Mesendoderm (in vitro differentiated cells): ENCODE results near the gene IGFL2. TPM values are rescaled to one million over a fixed set of nuclear protein-coding genes. Genes with fewer than 3 reads are reported as not detected.
"Not testable (repeated sequence)": the region's sequence is repeated elsewhere in the genome, so short reads cannot be mapped to it uniquely, and the experiment has no call there.

ENCODE experiments used
- DNase-seq: peaks from one replicate; pipeline ENCODE4 v3.0.0; 2013
- H2AK5ac ChIP-seq: 2 replicates; pipeline ENCODE4 v1.6.1; 2013; ENCODE audit warnings: low read length, inconsistent platforms
- H2BK120ac ChIP-seq: 2 replicates; pipeline ENCODE4 v1.6.1; 2013; ENCODE audit warnings: low read depth, mild to moderate bottlenecking, low read length, moderate library complexity, mixed read lengths
- H2BK15ac ChIP-seq: replicated peaks from 2 replicates; pipeline ENCODE4 v1.6.1; 2013; ENCODE audit warnings: low read depth, mild to moderate bottlenecking, moderate library complexity
- H2BK5ac ChIP-seq: 2 replicates; pipeline ENCODE4 v1.6.1; 2013; ENCODE audit warnings: low read length, inconsistent platforms
- H3K18ac ChIP-seq: 2 replicates; pipeline ENCODE4 v1.6.1; 2013; ENCODE audit warnings: mild to moderate bottlenecking, low read length, mixed read lengths
- H3K23ac ChIP-seq: one replicate; pipeline ENCODE4 v1.6.1; 2013; ENCODE audit warnings: low read length
- H3K27ac ChIP-seq: 2 replicates; pipeline ENCODE4 v1.5.1; 2013; ENCODE audit warnings: low read depth, mild to moderate bottlenecking, inconsistent platforms, low read length, moderate library complexity
- H3K27me3 ChIP-seq: 2 replicates; pipeline ENCODE4 v1.6.1; 2013; ENCODE audit warnings: low read length, control low read depth, mild to moderate bottlenecking, inconsistent platforms; ENCODE audit not compliant: insufficient read depth, poor library complexity
- H3K36me3 ChIP-seq: 2 replicates; pipeline ENCODE4 v1.6.1; 2013; ENCODE audit warnings: low read length, inconsistent platforms; ENCODE audit not compliant: control insufficient read depth, insufficient read depth
- H3K4ac ChIP-seq: one replicate; pipeline ENCODE4 v1.6.1; 2013; ENCODE audit warnings: low read depth, mild to moderate bottlenecking, low read length, moderate library complexity
- H3K4me1 ChIP-seq: 2 replicates; pipeline ENCODE4 v1.6.1; 2013; ENCODE audit warnings: low read depth, low read length, inconsistent platforms; ENCODE audit not compliant: control insufficient read depth
- H3K4me2 ChIP-seq: 2 replicates; pipeline ENCODE4 v1.6.1; 2013; ENCODE audit warnings: low read length
- H3K4me3 ChIP-seq: 2 replicates; pipeline ENCODE4 v1.5.1; 2013; ENCODE audit warnings: mild to moderate bottlenecking, low read length
- H3K56ac ChIP-seq: one replicate; pipeline ENCODE4 v1.6.1; 2013; ENCODE audit warnings: low read length
- H3K79me1 ChIP-seq: 2 replicates; pipeline ENCODE4 v1.6.1; 2013; ENCODE audit warnings: low read length, inconsistent platforms
- H3K79me2 ChIP-seq: 2 replicates; pipeline ENCODE4 v1.6.1; 2013; ENCODE audit warnings: mild to moderate bottlenecking, low read length; ENCODE audit not compliant: control insufficient read depth, insufficient read depth
- H3K9ac ChIP-seq: 2 replicates; pipeline ENCODE4 v1.6.1; 2013; ENCODE audit warnings: low read length, inconsistent platforms
- H4K5ac ChIP-seq: one replicate; pipeline ENCODE4 v1.6.1; 2013; ENCODE audit warnings: low read length
- H4K8ac ChIP-seq: one replicate; pipeline ENCODE4 v1.6.1; 2013; ENCODE audit warnings: low read depth, mild to moderate bottlenecking, control low read depth, low read length, moderate library complexity
- WGBS: extraction: QIAGEN DNeasy Blood & Tissue Kit; methylation state at CpG from one replicate; pipeline ENCODE4 v1.1.7; 2013; ENCODE audit warnings: low lambda C conversion rate, missing lambda C conversion rate; ENCODE audit not compliant: insufficient coverage; ENCODE audit errors: extremely low coverage; 5-methylcytosine and 5-hydroxymethylcytosine counted together
- polyA plus RNA-seq, 2 experiments: library from polyadenylated mRNA; stranded (reverse); fragments of 200-250 nt; gene quantifications; one replicate each; pipeline ENCODE4 v1.2.3, GENCODE V29; 2013

The IGFL2 gene
- 0.08 TPM for polyA plus RNA-seq (2013, experiment 1 of 2)
- polyA plus RNA-seq (2013, experiment 2 of 2) = 0.07 TPM

DNA sequence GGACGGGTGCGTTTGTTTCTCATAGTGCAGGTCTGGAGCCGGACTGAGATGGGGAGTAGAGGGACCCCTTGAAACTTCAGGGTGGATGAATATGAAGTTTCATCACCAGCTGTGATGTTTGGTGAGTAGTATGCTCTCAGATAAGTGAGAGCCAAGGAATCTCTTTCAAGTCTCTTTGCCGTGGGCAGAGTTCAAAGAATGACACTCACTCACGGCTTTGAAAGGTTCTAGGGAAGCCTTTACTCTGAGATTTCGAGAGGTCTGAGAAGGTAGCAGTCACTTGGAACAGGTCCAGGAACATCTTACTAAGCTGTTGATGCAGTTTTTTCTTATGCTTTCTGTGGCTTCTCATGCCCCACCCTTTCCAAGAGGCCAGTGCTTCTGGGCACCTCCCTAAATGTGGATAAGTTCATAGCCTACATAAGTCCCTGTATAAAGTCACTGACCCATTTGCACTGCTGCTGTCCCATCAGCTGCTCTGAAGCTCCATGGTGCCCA lies at the start of gene IGFL2:
Gene IGFL2, plus strand, starts transcription at position 448 of the 498 bp plus-strand sequence. Its CDS starts 41 bp downstream, at position 489.
- no peak for DNase-seq
- Histone ChIP-seq H3K4me2 (no peak within 1 kb of the TSS), H2BK120ac (no peak within 1 kb of the TSS), H3K56ac (no peak within 1 kb of the TSS), H3K4ac (no peak within 1 kb of the TSS), H3K23ac (no peak within 1 kb of the TSS), H3K27me3 (no peaks in the 10 kb centered on the region), H3K79me1 (no peaks in the 10 kb centered on the region), H4K8ac (no peak within 1 kb of the TSS), H3K4me3 (no peak within 1 kb of the TSS), H2BK15ac (no peak within 1 kb of the TSS), H3K36me3 (no peaks in the 10 kb centered on the region), H3K27ac (no peak within 1 kb of the TSS), H4K5ac (no peak within 1 kb of the TSS), H3K18ac (no peak within 1 kb of the TSS), H3K9ac (no peak within 1 kb of the TSS), H3K79me2 (no peaks in the 10 kb centered on the region), H2AK5ac (no peak within 1 kb of the TSS), H2BK5ac (no peak within 1 kb of the TSS), H3K4me1 (no peaks in the 10 kb centered on the region)
- no CpG with 5 or more reads among the region's 6 CpGs for WGBS

- no peak overlapping the region for H3K9ac ChIP-seq
- peaks cover 7% of the 10 kb centered on the region for H3K4me1 ChIP-seq
- H3K4ac ChIP-seq = no peak overlapping the region
- no peak overlapping the region for H3K4me2 ChIP-seq
- H2BK15ac ChIP-seq = no peak overlapping the region
- no peak overlapping the region for H4K8ac ChIP-seq
- no peak overlapping the region for H2BK5ac ChIP-seq
- no peak overlapping the region for H3K4me3 ChIP-seq
- no peaks in the 10 kb centered on the region for H3K79me1 ChIP-seq
- no peak overlapping the region for H3K18ac ChIP-seq
- H3K23ac ChIP-seq = no peak overlapping the region
- H3K36me3 ChIP-seq = no peaks in the 10 kb centered on the region
- no peaks in the 10 kb centered on the region for H3K79me2 ChIP-seq
- H3K27me3 ChIP-seq = no peaks in the 10 kb centered on the region
- H3K56ac ChIP-seq = no peak overlapping the region
- no peak overlapping the region for H4K5ac ChIP-seq
- WGBS = no CpG with 5 or more reads among the region's 1 CpG
- no peak overlapping the region for H2BK120ac ChIP-seq
- no peak overlapping the region for H3K27ac ChIP-seq
- DNase-seq = peak; percentile 51
- H2AK5ac ChIP-seq = no peak overlapping the region
These were observed 47.7 kb upstream of the IGFL2 start for GRCh38 chr19:46100344-46100743.

DNA sequence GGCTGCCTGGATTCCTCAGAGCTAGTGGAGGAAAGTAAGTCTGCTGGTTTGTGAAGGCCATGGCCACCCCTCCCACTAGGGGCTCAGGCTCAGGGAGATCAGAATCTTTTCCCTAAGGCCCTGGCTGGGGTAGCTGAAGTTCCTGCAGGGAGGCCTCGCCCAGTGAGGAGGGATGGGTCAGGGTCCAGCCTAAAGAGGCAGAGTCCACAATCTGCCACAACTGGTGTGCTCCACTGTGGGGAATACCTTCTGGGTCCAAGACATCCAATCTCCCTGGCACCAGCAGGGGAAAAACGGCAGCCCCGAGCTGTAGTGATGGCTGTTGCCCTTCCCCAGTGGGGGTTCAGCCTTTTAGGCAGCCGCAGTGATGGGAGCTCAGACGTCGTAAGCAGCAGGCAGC lies 46.7 kb upstream of the IGFL2 start:
- no peak overlapping the region for H2BK15ac ChIP-seq
- H3K4me3 ChIP-seq = no peak overlapping the region
- H4K5ac ChIP-seq = no peak overlapping the region
- H3K56ac ChIP-seq = peak overlapping the region; percentile 67
- no peak overlapping the region for H4K8ac ChIP-seq
- no peaks in the 10 kb centered on the region for H3K36me3 ChIP-seq
- no peaks in the 10 kb centered on the region for H3K27me3 ChIP-seq
- no peak overlapping the region for H3K23ac ChIP-seq
- peaks cover 7% of the 10 kb centered on the region for H3K4me1 ChIP-seq
- H3K18ac ChIP-seq = no peak overlapping the region
- no peak for DNase-seq
- peak overlapping the region; percentile 6 for H2BK5ac ChIP-seq
- H2BK120ac ChIP-seq = no peak overlapping the region
- no peak overlapping the region for H3K4ac ChIP-seq
- no peak overlapping the region for H3K4me2 ChIP-seq
- no peak overlapping the region for H3K27ac ChIP-seq
- WGBS = no CpG with 5 or more reads among the region's 6 CpGs
- no peaks in the 10 kb centered on the region for H3K79me1 ChIP-seq
- H3K9ac ChIP-seq = no peak overlapping the region
- H3K79me2 ChIP-seq = no peaks in the 10 kb centered on the region
- H2AK5ac ChIP-seq = no peak overlapping the region

- not testable (repeated sequence) for H3K18ac ChIP-seq, H3K27ac ChIP-seq, H3K4ac ChIP-seq, H2AK5ac ChIP-seq, H3K56ac ChIP-seq, H3K27me3 ChIP-seq, H3K79me1 ChIP-seq, H3K4me1 ChIP-seq, H3K36me3 ChIP-seq, H4K5ac ChIP-seq, DNase-seq, H2BK5ac ChIP-seq, H4K8ac ChIP-seq, H2BK15ac ChIP-seq, H3K9ac ChIP-seq, H2BK120ac ChIP-seq, H3K79me2 ChIP-seq, H3K4me3 ChIP-seq, H3K23ac ChIP-seq, H3K4me2 ChIP-seq
- WGBS = no CpG with 5 or more reads among the region's 7 CpGs
These were observed 45.7 kb upstream of the IGFL2 start for GRCh38 chr19:46102333-46102732.

- no peak overlapping the region for H3K4ac ChIP-seq
- H3K79me2 ChIP-seq = no peaks in the 10 kb centered on the region
- H4K8ac ChIP-seq = no peak overlapping the region
- no peak overlapping the region for H3K4me3 ChIP-seq
- H3K4me2 ChIP-seq = no peak overlapping the region
- H3K18ac ChIP-seq = no peak overlapping the region
- no peaks in the 10 kb centered on the region for H3K27me3 ChIP-seq
- H3K79me1 ChIP-seq = no peaks in the 10 kb centered on the region
- no peak overlapping the region for H3K23ac ChIP-seq
- no peaks in the 10 kb centered on the region for H3K36me3 ChIP-seq
- no peak overlapping the region for H2BK120ac ChIP-seq
- no peak overlapping the region for H2AK5ac ChIP-seq
- no peak overlapping the region for H3K56ac ChIP-seq
- no peak overlapping the region for H4K5ac ChIP-seq
- no peaks in the 10 kb centered on the region for H3K4me1 ChIP-seq
- H3K9ac ChIP-seq = no peak overlapping the region
- WGBS = no CpG with 5 or more reads among the region's 6 CpGs
- no peak for DNase-seq
- no peak overlapping the region for H2BK5ac ChIP-seq
- no peak overlapping the region for H2BK15ac ChIP-seq
- no peak overlapping the region for H3K27ac ChIP-seq
These were observed 40.7 kb upstream of the IGFL2 start for GRCh38 chr19:46107371-46107770.

- Histone ChIP-seq H3K18ac (no peak overlapping the region), H2AK5ac (no peak overlapping the region), H4K5ac (no peak overlapping the region), H3K9ac (no peak overlapping the region), H3K79me1 (no peaks in the 10 kb centered on the region), H3K36me3 (no peaks in the 10 kb centered on the region), H3K56ac (no peak overlapping the region), H2BK15ac (no peak overlapping the region), H3K23ac (no peak overlapping the region), H3K4me1 (no peaks in the 10 kb centered on the region), H3K27ac (no peak overlapping the region), H3K4me3 (no peak overlapping the region), H3K4me2 (no peak overlapping the region), H3K4ac (no peak overlapping the region), H2BK5ac (no peak overlapping the region), H4K8ac (no peak overlapping the region), H2BK120ac (no peak overlapping the region), H3K79me2 (no peaks in the 10 kb centered on the region), H3K27me3 (no peaks in the 10 kb centered on the region)
- no CpG with 5 or more reads among the region's 6 CpGs for WGBS
- DNase-seq = no peak
These were observed 38.2 kb upstream of the IGFL2 start for GRCh38 chr19:46109876-46110275.
